ENCODE results near the gene ABCA9.
A peak's percentile ranks its signal among the peaks of the same experiment; 100 is the strongest.

The ABCA9 gene

GRCh38 chr17:68981288-68981687 is 79.4 kb downstream of the ABCA9 start:
- no peak for TF ChIP-seq CTCF (IDR thresholded peaks at IDR 0.05)
- Histone ChIP-seq H3K9me3 (no peaks in the 10 kb centered on the region), H3K27ac (no peak overlapping the region), H3K36me3 (no peaks in the 10 kb centered on the region), H3K4me1 (no peaks in the 10 kb centered on the region), H3K27me3 (no peaks in the 10 kb centered on the region), H3K4me3 (no peak overlapping the region)
- intact Hi-C loops (cut with DNase I; ENCODE audit: low total_unique reads) = no loop called here
- DNase-seq = peak; percentile 74 to 75

GRCh38 chr17:68973098-68973846 is 87.5 kb downstream of the ABCA9 start:
- TF ChIP-seq CTCF (IDR thresholded peaks at IDR 0.05) = no peak
- Histone ChIP-seq H3K4me1 (no peaks in the 10 kb centered on the region), H3K27ac (no peak overlapping the region), H3K36me3 (no peaks in the 10 kb centered on the region), H3K27me3 (no peaks in the 10 kb centered on the region), H3K4me3 (no peak overlapping the region), H3K9me3 (no peaks in the 10 kb centered on the region)
- no peak for DNase-seq
- intact Hi-C loops (cut with DNase I; ENCODE audit: low total_unique reads) = loop anchor here (5.0 kb wide), 1 partner anchor 201 kb away; no protein-coding TSS in a partner anchor

GRCh38 chr17:68972119-68972704 is 88.5 kb downstream of the ABCA9 start:
- DNase-seq = no peak
- intact Hi-C loops (cut with DNase I; ENCODE audit: low total_unique reads) = loop anchor here (5.0 kb wide), 1 partner anchor 200 kb away; no protein-coding TSS in a partner anchor
- Histone ChIP-seq H3K4me1 (no peaks in the 10 kb centered on the region), H3K27ac (no peak overlapping the region), H3K27me3 (no peaks in the 10 kb centered on the region), H3K4me3 (no peak overlapping the region), H3K9me3 (no peaks in the 10 kb centered on the region), H3K36me3 (no peaks in the 10 kb centered on the region)
- TF ChIP-seq CTCF (IDR thresholded peaks at IDR 0.05) = peak; percentile 29 to 43

- Histone ChIP-seq H3K27me3 (no peaks in the 10 kb centered on the region), H3K4me1 (no peaks in the 10 kb centered on the region), H3K4me3 (no peak overlapping the region), H3K9me3 (no peaks in the 10 kb centered on the region), H3K27ac (no peak overlapping the region), H3K36me3 (no peaks in the 10 kb centered on the region)
- TF ChIP-seq CTCF (IDR thresholded peaks at IDR 0.05) = no peak
- DNase-seq = no peak
- intact Hi-C loops (cut with DNase I; ENCODE audit: low total_unique reads) = no loop called here
Observed at GRCh38 chr17:68969101-68969500, 91.6 kb downstream of the ABCA9 start.

- Histone ChIP-seq H3K36me3 (no peaks in the 10 kb centered on the region), H3K4me1 (no peaks in the 10 kb centered on the region), H3K4me3 (no peak overlapping the region), H3K27me3 (no peaks in the 10 kb centered on the region), H3K9me3 (no peaks in the 10 kb centered on the region), H3K27ac (no peak overlapping the region)
- intact Hi-C loops (cut with DNase I; ENCODE audit: low total_unique reads) = no loop called here
- no peak for TF ChIP-seq CTCF (IDR thresholded peaks at IDR 0.05)
- no peak for DNase-seq
Observed at GRCh38 chr17:68963958-68964357, 96.8 kb downstream of the ABCA9 start.

Data from tibial artery (tissue), 4 donors.